ENCODE data around the gene F12. TPM values are rescaled to one million over a fixed set of nuclear protein-coding genes. Genes with fewer than 3 reads are reported as not detected.

Gene F12
- total RNA-seq (2014; rRNA removed; shearing (Covaris generic)) = 10.9 and 12.8 TPM in 2 replicates
- 21.8 and 35.3 TPM in 2 replicates for polyA plus RNA-seq (2014; cell fraction: nucleus; rRNA removed)

- DNase-seq (ENCODE audit: extremely low read depth, low read depth) = no peak
Measured at GRCh38 chr5:177409043-177409801, at the start of gene F12. Gene F12, minus strand, starts transcription at chr5:177409564. Its CDS starts 37 bp downstream, at chr5:177409527.

GRCh38 chr5:177458912-177459350 lies 49.6 kb upstream of the F12 start:
- no peak for DNase-seq (ENCODE audit: extremely low read depth, low read depth)

DNA sequence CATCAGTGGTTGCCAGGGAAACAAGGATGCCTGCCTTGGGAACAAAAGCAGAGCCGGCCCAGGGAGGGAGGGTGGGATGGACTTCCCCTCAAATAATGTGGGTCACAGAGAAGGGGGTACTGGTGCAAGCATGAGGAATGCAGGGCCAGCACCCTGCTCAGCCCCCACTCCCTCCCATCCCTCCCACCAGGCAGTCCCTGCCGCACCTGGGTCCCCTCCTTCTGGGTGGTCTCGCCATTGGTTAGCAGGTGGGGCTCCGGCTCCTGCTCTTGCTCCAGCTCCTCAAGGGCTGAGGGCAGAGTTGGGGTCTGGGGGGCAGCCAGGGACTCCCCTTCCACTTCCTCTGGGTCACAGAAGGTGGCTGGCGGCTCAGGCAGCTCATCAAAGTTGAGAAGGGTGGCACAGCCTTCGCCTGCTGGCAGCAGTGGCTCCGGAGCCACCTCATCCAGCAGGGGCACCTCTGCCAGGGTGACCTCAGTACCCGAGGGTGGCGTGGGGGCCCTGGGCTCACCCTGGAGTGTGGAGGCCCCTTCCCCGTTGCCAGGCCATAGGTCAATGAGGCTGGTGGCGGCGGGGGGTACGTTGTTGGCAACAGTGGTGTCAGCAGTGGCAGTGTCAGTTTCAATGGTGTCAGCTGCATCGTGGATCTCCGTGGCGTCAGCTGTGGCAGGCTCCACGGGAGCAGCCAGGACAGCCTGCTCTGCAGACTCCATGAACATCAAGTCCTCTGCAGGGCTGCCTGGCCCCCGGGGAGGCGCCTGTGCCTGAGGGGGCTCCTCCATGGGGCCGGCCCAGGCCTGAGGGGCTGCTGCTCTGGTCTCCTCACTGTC lies 48.7 kb upstream of the F12 start:
- no peak for DNase-seq (ENCODE audit: extremely low read depth, low read depth)

DNA sequence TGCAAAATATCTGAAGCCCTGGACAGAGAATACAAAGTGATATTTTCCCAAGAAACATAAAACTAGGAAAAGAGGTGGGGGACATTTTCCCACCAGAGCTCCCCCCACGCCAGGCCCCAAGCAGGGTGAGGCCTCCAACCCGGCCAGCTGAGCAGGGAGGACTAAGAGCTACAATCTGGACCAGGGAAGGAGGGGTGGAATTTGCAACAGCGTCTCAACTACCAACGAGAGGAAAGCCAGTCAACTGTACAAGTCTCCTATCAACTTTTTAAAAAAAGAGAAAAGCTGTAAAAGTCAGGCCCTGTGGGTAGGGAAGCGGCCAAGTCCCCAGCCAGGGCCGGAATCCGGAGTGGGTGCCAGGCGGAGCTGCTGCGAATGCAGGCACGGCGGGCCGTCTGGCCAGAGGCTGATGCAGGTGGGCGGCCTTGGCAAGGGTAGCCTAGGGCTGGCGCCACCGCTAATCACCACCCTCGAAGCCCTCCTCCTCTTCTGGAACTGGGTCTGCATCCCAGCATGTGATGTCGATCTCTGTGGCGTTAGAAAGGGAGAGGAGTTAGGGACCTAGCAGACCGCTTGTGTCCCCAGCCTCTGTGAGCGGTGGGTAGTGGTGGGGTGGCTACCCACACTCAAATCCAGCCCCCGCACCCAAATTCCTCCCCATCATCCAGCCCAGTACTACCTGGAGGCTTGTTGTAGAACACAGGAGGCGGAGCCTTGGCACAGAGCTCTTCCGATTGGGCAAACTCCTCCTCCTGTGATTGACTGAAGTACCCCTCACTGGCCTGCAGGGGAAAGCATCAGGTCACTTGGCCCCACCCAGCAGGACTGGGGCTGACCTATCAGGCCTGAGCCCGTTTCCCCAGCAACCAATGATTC lies 47.9 kb upstream of the F12 start:
- DNase-seq (ENCODE audit: extremely low read depth, low read depth) = peak; percentile 97

- DNase-seq (ENCODE audit: extremely low read depth, low read depth) = no peak
Measured at GRCh38 chr5:177456591-177456964, 47.2 kb upstream of the F12 start.

DNA sequence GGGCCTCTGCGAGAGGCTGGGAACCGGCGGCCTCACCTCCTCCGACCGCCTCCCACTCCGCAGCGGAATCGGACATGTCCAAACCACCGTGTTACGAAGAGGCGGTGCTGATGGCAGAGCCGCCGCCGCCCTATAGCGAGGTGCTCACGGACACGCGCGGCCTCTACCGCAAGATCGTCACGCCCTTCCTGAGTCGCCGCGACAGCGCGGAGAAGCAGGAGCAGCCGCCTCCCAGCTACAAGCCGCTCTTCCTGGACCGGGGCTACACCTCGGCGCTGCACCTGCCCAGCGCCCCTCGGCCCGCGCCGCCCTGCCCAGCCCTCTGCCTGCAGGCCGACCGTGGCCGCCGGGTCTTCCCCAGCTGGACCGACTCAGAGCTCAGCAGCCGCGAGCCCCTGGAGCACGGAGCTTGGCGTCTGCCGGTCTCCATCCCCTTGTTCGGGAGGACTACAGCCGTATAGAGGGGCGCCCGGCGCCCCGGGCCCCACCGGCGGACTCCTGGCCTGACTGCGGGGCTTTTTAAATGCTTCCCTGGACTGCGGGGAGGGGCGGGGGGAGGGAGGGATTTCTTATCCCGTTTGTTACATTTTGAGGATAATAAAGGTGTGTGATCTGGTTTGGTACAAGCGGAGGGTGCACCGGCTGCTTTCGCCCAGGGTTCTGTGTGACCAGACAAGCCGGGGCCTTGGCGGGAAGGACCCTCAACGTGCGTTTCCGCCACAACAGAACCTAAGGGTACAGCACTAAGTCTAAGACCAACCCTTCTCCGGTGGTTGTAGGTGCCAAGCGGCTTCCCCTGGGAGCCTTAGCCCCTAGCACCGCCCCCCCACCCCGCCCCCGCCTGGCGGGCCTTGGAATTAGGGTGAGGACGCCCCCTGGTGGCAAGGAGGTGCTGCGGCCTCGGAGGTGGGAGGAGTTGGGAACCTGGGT lies 46.6 kb upstream of the F12 start:
- DNase-seq (ENCODE audit: extremely low read depth, low read depth) = peak; percentile 90

DNA sequence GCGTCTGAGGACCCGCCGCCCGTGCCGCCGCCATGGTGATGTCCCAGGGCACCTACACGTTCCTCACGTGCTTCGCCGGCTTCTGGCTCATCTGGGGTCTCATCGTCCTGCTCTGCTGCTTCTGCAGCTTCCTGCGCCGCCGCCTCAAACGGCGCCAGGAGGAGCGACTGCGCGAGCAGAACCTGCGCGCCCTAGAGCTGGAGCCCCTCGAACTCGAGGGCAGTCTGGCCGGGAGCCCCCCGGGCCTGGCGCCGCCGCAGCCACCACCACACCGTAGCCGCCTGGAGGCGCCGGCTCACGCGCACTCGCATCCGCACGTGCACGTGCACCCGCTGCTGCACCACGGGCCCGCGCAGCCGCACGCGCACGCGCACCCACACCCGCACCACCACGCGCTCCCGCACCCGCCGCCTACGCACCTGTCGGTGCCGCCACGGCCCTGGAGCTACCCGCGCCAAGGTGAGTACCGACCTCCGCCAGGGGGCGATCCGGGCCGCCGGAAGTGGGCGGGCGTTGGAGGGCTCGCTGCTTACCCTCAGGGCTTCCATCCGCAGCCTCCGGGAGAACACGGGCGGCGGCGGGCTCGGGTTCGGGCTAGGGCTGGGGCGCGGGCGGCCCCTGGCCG lies 45.8 kb upstream of the F12 start:
- peak; percentile 71 for DNase-seq (ENCODE audit: extremely low read depth, low read depth)

DNA sequence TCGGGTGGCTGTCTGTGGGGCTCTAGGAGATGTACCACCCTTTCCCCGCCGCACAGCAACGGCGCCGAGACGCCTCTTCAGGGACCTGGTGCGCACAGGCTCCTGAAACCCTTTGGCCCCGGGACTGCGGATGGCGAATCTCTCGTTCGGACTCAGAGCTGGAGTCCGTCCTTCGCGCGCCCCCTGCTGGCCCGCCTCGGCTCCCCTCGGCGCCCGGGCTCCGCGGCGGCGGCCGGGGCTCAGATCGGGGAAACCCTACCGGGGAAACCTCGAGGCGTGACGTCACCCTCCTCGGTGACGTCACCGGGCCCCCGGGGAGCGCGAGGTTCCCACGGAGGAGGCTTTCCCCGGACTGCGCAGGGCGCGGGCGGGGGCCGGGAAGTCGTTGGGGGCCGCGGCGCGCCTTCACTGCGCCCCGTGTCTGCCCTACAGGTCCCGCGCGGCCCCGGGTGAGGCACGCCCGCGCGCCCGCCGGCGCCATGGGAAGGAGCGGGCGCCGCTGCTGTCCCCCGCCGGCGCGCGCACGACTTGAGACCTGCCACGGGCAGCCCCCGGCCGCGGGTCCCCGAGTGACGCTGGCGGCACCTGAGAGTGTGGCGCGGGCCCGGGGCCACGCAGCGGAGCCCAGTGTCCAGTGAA lies 45.2 kb upstream of the F12 start:
- peak; percentile 88 for DNase-seq (ENCODE audit: extremely low read depth, low read depth)

DNA sequence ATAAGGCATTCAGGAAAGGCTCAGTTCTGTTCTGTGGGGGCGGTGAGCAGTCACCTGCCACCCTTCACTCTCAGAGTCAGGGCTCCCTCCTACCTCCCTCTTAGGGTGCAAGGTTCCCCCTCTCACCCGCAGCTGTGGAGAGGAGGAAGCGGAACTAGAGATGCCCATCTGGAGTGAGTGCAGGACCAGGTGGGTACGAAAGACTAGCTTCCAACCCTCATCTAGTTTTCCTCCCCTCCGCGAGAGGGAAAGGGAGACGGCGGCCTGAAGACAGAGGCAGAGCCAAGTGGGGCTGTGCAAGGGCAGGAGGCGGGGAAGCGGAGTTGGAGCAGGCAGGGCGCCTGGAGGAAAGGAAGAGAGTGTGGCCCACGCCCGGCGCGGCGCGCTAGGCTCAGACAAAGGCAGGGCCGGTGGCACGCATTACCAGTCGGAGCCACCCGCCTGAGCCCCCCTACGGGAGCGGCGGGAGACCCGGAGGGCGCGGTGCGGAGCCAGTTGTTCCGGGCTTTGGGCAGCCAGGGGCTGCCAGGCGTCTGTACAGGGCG lies 44.6 kb upstream of the F12 start:
- DNase-seq (ENCODE audit: extremely low read depth, low read depth) = no peak

DNA sequence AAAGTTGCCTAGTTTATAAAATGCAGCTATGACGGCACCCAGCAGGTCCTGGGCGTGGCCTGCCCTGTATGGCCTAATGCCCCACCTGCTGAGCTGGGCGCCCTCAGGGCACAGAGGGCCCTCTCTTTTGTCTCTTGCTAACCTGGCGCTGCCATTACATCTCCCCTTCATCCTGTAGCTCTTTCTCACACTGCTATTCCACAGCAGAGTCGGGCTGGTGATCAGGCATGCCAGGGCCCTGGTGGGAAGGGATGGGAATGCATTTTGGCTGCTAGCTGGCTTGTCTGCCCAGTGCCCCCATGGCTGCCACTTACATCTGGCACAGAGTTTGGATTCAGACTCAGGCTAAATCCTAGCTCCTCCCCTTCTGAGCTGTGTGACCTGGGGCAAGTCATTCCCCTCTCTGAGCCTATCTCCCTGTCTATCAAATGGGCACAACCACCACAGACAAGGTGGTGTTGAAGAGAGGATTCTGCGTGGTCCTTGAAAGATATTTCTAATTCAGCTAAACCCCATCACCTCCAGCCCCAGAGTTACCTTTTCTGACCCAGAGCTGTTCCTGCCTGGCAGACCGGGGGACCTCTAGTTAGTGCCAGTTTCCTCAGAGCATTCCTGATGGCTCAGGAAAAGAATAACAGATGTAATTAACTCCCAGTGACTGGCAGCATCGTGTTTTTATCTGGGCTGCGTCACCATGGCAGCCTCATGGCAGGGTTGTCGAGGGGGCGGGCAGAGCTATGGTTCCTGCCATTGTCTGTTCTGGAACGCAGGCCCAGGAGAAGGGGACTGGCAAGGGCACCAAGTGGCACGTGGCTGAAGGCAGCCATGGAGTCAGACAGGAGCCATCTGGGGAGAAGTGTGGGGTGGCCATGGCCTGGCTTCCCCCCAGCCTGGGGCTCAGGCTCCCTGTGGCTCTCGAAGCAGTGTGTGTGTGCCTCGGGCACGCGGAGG lies 43.6 kb upstream of the F12 start:
- DNase-seq (ENCODE audit: extremely low read depth, low read depth) = no peak

- DNase-seq (ENCODE audit: extremely low read depth, low read depth) = no peak
Measured at GRCh38 chr5:177450667-177451424, 41.5 kb upstream of the F12 start.

- no peak for DNase-seq (ENCODE audit: extremely low read depth, low read depth)
Measured at GRCh38 chr5:177449140-177450061, 40.0 kb upstream of the F12 start.

- DNase-seq (ENCODE audit: extremely low read depth, low read depth) = no peak
Measured at GRCh38 chr5:177448244-177448950, 39.0 kb upstream of the F12 start.

DNA sequence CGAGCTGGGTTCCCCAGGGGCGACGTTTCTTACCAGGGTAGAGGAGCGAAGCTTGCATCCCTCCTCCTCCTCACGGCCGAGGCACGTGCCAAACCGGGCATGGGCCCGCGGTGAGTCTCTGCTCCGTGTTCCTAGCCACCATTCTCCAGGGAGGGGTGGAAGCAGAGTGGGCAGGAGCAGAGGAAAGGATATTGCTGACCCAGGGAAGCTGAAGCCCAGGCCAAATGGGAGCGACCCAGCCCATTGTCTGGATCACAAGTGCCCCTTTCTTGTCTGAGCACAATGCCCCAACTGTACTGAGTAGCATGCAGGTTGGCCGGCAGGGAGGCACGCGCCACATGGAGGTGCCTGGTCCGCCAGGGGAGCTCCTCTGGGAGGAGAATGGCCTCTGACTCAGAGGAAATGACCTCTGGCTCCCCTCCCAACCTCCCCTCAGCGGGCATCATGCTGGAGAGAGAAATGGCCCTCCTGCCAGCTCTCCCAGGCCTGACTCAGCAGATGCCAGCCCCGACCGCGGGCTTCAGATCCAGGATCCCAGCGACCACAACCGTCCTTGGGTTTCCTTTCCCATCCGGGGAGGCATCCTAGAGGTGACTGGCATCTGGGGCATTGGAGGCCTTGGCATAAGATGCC lies 38.4 kb upstream of the F12 start:
- DNase-seq (ENCODE audit: extremely low read depth, low read depth) = peak; percentile 86
